Duodenal mucosa (tissue), 2 donors: ENCODE measurements around the gene BID.
"Not testable (repeated sequence)": the region's sequence is repeated elsewhere in the genome, so short reads cannot be mapped to it uniquely, and the experiment has no call there.

Experiments used
- H3K27ac ChIP-seq: one replicate; pipeline ENCODE4 v1.7.0; 2013; ENCODE audit warnings: low read depth, low read length
- H3K27me3 ChIP-seq, 2 donors: one replicate each; pipeline ENCODE4 v1.7.0; 2013; ENCODE audit warnings: low read length in 2 of 2, control low read depth in 1 of 2; ENCODE audit not compliant: insufficient read depth in 2 of 2, control insufficient read depth in 1 of 2
- H3K36me3 ChIP-seq, 2 donors: one replicate each; pipeline ENCODE4 v1.7.0; 2013; ENCODE audit warnings: low read length in 2 of 2, control low read depth in 1 of 2; ENCODE audit not compliant: insufficient read depth in 2 of 2, control insufficient read depth in 1 of 2
- H3K4me1 ChIP-seq, 2 donors: one replicate each; pipeline ENCODE4 v1.7.0; 2013; ENCODE audit warnings: low read length in 2 of 2, control low read depth in 1 of 2; ENCODE audit not compliant: insufficient read depth in 2 of 2, control insufficient read depth in 1 of 2
- H3K4me3 ChIP-seq, 2 donors: one replicate each; pipeline ENCODE4 v1.7.0; 2013; ENCODE audit warnings: low read length in 2 of 2, low read depth in 1 of 2
- H3K9ac ChIP-seq, 2 donors: one replicate each; pipeline ENCODE4 v1.7.0; 2013; ENCODE audit warnings: low read length in 2 of 2, low read depth in 1 of 2
- H3K9me3 ChIP-seq, 2 donors: one replicate each; pipeline ENCODE4 v1.7.0; 2013; ENCODE audit warnings: low read length in 2 of 2, control low read depth in 1 of 2; ENCODE audit not compliant: control insufficient read depth in 1 of 2

Gene BID

DNA sequence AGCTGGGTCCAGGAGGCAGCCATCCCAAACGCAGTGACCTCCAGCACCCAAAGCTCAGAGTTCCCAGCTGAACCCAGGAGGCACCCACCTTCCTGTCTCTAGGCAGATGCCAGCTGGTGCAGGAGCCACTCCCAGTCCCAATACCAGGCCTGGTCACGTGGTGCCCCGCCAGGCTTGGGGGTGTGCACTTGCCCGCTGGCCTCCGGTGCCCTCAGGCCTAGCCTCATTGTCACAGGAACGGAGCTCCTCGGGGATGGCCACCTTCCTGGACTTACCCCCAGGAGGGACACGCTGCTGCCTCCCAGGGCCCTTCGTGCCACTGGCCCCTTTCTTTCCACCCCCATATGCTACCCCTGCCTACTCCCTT, 4.6 kb downstream of the BID start:
- Histone ChIP-seq H3K9me3 (no peaks in the 10 kb centered on the region), H3K4me3 (no peak overlapping the region), H3K4me1 (peaks cover 43 to 46% of the 10 kb centered on the region in 2 donors), H3K36me3 (peaks cover 0 to 4% of the 10 kb centered on the region in 2 donors), H3K27ac (no peak overlapping the region), H3K27me3 (no peaks in the 10 kb centered on the region), H3K9ac (no peak overlapping the region)

DNA sequence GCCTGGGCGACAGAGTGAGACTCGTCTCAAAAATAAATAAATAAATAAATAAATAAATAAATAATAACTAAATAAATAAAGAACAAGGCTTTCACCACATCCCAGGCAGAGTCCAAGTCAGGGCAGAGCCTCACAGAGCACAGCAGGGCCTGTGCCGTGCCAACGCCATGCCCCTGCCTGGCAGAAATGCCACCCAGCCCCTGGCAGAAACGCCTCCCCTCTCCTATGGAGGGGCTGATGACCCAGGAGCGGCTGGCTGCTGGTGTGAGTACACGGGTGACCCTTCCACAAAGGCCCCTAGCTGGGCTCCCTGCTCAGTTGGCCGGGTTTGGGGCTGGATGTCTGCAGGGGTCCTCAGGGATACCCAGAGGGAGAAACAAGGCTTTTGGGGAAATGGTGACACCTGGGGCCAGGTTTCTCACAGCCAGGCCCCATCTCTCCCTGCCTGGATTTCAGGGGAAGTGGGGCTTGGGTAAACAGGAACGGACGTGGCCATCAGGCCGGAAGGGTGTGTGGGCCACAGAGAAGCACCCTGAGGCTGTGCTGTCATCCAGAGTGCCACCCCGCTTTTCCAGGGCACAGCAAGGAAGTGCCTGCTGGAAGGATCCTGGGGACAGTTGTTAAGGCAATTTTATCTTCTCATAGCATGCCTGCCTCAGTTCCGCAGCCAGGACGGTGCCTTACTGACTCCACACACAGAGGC, 5.1 kb downstream of the BID start:
- Histone ChIP-seq H3K4me3 (no peak overlapping the region), H3K36me3 (peaks cover 0 to 4% of the 10 kb centered on the region in 2 donors), H3K9me3 (no peaks in the 10 kb centered on the region), H3K27ac (no peak overlapping the region), H3K4me1 (peaks cover 43 to 46% of the 10 kb centered on the region in 2 donors), H3K27me3 (no peaks in the 10 kb centered on the region), H3K9ac (peak overlapping the region in 1 of 2 donors; percentile 26)

DNA sequence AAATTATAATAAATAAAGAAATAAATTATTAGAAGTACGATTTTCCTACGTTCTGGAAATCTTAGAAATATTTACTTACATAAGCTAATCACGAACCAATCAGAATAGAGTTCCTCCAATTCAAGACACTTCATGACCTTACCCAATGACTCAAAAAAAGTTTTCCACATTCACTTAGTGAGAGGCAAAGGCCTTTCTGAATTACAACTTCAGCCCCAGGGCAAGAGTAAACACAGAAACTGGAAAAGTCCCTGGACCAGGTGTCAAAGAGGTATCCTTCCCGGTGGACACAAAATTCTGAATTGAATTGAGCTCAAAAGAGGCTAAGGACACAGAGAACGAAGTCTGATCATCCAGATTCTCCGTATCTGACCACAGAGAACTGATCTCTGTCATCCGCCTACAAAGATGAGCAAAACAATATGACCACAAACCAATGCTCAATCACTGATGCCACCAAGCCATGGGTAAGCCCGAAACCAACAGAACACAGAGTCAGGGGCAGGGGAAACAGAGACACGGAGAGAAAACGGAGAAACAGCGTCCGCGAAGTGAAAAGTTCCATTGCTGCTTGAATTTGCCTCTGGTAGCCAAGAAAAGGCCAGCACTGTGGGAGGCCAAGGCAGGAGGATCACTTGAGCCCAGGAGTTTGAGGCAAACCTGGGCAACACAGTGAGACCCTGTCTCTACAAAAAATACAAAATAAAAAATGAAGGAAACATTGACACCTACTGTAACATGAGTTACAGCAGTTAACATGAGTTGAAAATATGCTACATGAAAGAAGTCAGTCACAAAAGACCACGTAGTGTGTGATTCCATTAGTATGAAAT, 6.8 kb downstream of the BID start:
- H3K27ac ChIP-seq = no peak overlapping the region

DNA sequence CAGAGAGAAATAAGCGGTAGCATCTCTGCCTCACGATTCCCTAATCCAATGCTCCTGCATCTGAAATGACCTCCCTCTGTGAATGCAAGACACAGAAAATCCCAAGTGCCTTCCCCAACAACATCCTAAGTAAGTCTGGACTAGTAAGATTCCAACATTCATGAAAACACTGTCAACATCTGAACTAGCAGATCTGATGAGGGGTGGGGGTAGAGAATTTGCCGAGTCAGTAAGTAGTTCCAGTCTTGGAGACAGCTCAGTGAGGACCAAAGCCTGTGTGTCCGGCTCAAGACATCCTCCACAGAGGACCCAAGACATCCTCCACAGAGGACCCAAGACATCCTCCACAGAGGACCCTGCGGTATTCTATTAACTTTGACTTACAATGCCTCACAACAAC, 9.4 kb downstream of the BID start:
- H3K4me3 ChIP-seq, H3K9ac ChIP-seq, H3K36me3 ChIP-seq, H3K27ac ChIP-seq, H3K9me3 ChIP-seq, H3K27me3 ChIP-seq: not testable (repeated sequence)
- H3K4me1 ChIP-seq = peaks cover 18 to 21% of the 10 kb centered on the region in 2 donors

More for the DNA sequence above, 6.8 kb downstream of the BID start:
- no peak overlapping the region for H3K9ac ChIP-seq
- no peak overlapping the region for H3K4me3 ChIP-seq
- peaks cover 33 to 34% of the 10 kb centered on the region in 2 donors for H3K4me1 ChIP-seq
- no peaks in the 10 kb centered on the region for H3K9me3 ChIP-seq
- peaks cover 0 to 4% of the 10 kb centered on the region in 2 donors for H3K36me3 ChIP-seq
- no peaks in the 10 kb centered on the region for H3K27me3 ChIP-seq

DNA sequence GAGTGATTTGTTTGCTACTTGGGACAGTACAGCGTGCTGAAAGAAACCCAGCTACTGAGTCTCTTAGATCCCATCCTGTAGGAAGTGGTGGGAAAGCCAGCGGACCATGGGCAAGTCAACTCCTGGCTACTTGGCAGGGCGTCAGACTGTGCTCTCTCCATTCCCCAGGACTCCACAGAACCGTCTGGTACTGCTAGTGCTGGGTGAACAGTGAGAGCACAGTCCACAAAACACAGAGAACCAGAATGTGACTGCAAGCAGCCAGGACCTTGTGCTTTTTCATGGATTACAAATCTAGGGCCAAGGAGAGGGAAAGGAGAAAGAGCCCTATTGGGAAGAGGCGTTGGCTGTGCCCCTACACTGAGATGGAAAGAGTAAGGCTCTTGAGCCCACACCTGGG, 10.2 kb downstream of the BID start:
- no peak overlapping the region for H3K9ac ChIP-seq
- no peaks in the 10 kb centered on the region for H3K9me3 ChIP-seq
- H3K27ac ChIP-seq = no peak overlapping the region
- H3K27me3 ChIP-seq = no peaks in the 10 kb centered on the region
- H3K36me3 ChIP-seq = no peaks in the 10 kb centered on the region
- H3K4me1 ChIP-seq = peaks cover 10 to 13% of the 10 kb centered on the region in 2 donors
- no peak overlapping the region for H3K4me3 ChIP-seq

DNA sequence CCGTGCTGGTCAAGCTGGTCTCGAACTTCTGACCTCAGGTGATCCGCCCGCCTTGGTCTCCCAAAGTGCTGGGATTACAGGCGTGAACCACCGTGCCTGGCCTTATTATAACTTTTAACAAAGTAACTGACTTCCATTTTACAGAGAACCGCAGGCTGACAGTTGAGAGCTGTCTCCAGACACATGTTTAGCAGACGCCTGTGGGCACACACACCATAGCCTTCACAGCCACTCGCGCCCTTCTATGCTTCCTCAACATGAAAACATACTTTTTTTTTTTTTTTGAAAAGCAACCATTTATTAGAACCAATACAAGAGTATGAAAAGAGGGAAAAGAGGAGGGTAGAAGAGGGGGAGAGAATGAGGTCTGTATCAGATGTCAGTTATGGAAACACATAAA, 10.8 kb downstream of the BID start:
- H3K9ac ChIP-seq, H3K4me3 ChIP-seq, H3K27ac ChIP-seq, H3K9me3 ChIP-seq, H3K27me3 ChIP-seq, H3K36me3 ChIP-seq: not testable (repeated sequence)
- H3K4me1 ChIP-seq = peaks cover 9 to 12% of the 10 kb centered on the region in 2 donors

DNA sequence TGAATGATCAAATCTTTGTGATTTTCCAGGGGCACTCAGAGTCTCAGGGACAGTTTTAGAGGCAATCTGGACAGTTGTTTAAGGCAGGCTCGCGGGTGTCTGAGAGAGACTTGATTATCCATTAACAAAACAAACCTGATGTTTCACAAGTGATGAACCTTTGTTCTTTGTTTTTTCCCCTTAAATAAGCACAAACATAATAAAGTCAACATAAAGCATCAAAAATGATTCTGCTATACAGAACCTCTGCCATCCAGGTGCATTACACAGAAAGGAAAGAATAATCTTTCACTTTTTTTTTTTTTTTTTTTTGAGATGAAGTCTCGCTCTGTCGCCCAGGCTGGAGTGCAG, 13.2 kb downstream of the BID start:
- Histone ChIP-seq H3K27me3 (no peaks in the 10 kb centered on the region), H3K9me3 (no peaks in the 10 kb centered on the region), H3K36me3 (no peaks in the 10 kb centered on the region), H3K4me3 (no peak overlapping the region), H3K9ac (no peak overlapping the region), H3K27ac (no peak overlapping the region), H3K4me1 (no peaks in the 10 kb centered on the region)

DNA sequence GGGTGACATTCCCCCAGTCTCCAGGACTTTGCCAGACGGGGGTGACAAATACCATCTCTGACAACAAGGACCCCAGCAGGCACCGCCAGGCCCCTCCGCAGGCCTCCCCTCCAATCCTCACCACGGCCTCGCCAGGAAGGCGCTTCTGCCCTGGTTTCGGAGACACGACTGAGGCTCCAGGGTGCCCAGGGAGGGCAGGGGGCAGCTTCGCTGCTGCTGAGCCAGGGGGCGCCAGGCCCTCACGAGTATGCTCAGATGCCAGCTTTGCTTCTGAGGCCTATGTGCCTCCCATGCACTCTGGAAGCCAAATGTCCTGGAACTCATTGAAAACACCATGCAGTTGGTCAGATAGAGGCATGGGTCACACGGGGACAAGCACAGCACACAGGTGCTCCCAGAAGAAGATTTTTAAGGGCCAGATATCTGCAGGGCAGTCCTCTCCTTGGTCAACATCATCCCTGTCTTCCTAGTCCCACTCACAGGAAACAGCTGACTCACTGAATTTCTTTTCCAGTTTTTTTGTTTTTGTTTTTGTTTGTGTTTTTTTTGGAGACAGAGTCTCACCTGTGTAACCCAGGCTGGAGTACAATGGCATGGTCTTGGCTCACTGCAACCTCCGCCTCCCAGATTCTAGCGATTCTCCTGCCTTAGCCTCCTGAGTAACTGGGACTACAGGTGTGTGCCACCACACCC, 19.9 kb downstream of the BID start:
- Histone ChIP-seq H3K9me3 (no peaks in the 10 kb centered on the region), H3K27ac (no peak overlapping the region), H3K4me3 (no peak overlapping the region), H3K27me3 (no peaks in the 10 kb centered on the region), H3K9ac (no peak overlapping the region), H3K36me3 (peaks cover 0 to 5% of the 10 kb centered on the region in 2 donors), H3K4me1 (no peaks in the 10 kb centered on the region)

DNA sequence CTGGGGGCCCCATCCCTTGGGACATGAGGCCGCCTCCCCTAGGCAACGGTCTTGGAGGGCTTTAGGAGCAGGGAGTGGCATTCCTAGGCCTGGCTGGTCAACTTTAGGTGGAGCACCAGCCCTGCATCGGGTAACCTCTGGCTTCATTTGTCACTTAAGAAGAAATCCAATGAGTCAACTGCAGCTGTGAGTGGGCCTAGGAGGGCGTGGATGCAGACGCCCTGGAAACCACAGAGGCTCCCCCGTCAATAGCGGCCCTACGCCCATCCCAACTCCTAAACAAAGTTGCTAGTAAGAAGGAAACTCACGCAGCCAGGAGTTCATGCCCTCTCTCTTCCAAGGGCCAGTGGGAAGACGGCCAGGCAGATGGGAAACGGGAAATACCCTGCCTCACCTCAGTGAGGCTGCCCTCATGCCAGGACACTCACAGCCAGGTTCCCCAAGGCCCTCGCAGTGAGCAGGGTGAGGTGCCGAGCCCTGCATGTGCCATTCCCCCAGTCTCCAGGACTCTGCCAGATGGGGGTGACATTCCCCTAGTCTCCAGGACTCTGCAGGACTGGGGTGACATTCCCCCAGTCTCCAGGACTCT, 20.8 kb downstream of the BID start:
- Histone ChIP-seq H3K9ac (no peak overlapping the region), H3K36me3 (peaks cover 0 to 5% of the 10 kb centered on the region in 2 donors), H3K27ac (no peak overlapping the region), H3K9me3 (no peaks in the 10 kb centered on the region), H3K27me3 (no peaks in the 10 kb centered on the region), H3K4me1 (no peaks in the 10 kb centered on the region), H3K4me3 (no peak overlapping the region)

DNA sequence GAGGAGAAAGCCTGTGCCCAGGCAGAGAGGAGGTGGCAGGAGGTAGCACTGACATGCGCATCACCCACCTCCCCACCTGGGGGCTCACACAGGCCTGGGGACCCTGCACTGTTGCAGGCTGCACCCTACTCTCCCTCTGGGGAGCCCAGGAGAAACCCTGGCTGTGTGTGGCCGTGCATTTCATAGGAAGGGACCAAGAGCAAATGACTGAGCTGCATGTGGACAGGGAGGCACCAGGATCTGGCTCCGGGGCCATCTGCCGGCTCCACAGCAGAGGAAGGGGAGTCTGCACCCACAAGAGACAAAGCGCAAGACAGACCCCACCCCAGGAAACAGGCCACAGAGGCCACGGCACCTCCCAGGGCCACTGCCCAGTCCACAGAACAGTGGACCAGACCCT, 22.7 kb downstream of the BID start:
- H3K4me3 ChIP-seq = no peak overlapping the region
- peaks cover 0 to 5% of the 10 kb centered on the region in 2 donors for H3K36me3 ChIP-seq
- H3K27ac ChIP-seq = no peak overlapping the region
- no peaks in the 10 kb centered on the region for H3K4me1 ChIP-seq
- H3K9ac ChIP-seq = no peak overlapping the region
- no peaks in the 10 kb centered on the region for H3K9me3 ChIP-seq
- H3K27me3 ChIP-seq = no peaks in the 10 kb centered on the region
